HG03045 (cell line): Measurements from ENCODE around the gene NFE2L1.
"Not testable (repeated sequence)": the region's sequence is repeated elsewhere in the genome, so short reads cannot be mapped to it uniquely, and the experiment has no call there.

Experiments used
- ATAC-seq: cut with Tn5 transposase; IDR thresholded peaks from one replicate; pipeline ENCODE4 v1.9.1; 2021; ENCODE audit warnings: mild to moderate bottlenecking, moderate library complexity; ENCODE audit not compliant: unreplicated experiment

Gene NFE2L1

GRCh38 chr17:48047741-48048383, at the start of gene NFE2L1:
Gene NFE2L1 (plus strand): TSS chr17:48048359. CDS start chr17:48051119, 2,760 bp downstream.
- peak; percentile 90 for ATAC-seq

GRCh38 chr17:47999582-47999981, 48.6 kb upstream of the NFE2L1 start:
- ATAC-seq: no peak

- no peak for ATAC-seq
Observed at GRCh38 chr17:48001197-48001596, 47.0 kb upstream of the NFE2L1 start.

GRCh38 chr17:48001657-48002056, 46.5 kb upstream of the NFE2L1 start:
- not testable (repeated sequence) for ATAC-seq

- ATAC-seq: no peak
Observed at GRCh38 chr17:48002266-48002915, 45.8 kb upstream of the NFE2L1 start.

GRCh38 chr17:48002916-48003416, 45.2 kb upstream of the NFE2L1 start:
- ATAC-seq: no peak

GRCh38 chr17:48003417-48004151, 44.6 kb upstream of the NFE2L1 start:
- ATAC-seq: no peak

GRCh38 chr17:48004983-48005382, 43.2 kb upstream of the NFE2L1 start:
- ATAC-seq: no peak

- no peak for ATAC-seq
Observed at GRCh38 chr17:48006936-48007709, 41.0 kb upstream of the NFE2L1 start.

- no peak for ATAC-seq
Observed at GRCh38 chr17:48010193-48010592, 38.0 kb upstream of the NFE2L1 start.

GRCh38 chr17:48011405-48012150, 36.6 kb upstream of the NFE2L1 start:
- ATAC-seq: no peak

GRCh38 chr17:48012151-48012520, 36.0 kb upstream of the NFE2L1 start:
- peak; percentile 50 for ATAC-seq

- ATAC-seq: no peak
Observed at GRCh38 chr17:48012654-48013053, 35.5 kb upstream of the NFE2L1 start.

GRCh38 chr17:48013876-48014594, 34.1 kb upstream of the NFE2L1 start:
- no peak for ATAC-seq

- no peak for ATAC-seq
Observed at GRCh38 chr17:48014595-48015111, 33.5 kb upstream of the NFE2L1 start.

- ATAC-seq: no peak
Observed at GRCh38 chr17:48016112-48016511, 32.0 kb upstream of the NFE2L1 start.

- ATAC-seq: not testable (repeated sequence)
Observed at GRCh38 chr17:48017817-48018158, 30.4 kb upstream of the NFE2L1 start.

- no peak for ATAC-seq
Observed at GRCh38 chr17:48021934-48022333, 26.2 kb upstream of the NFE2L1 start.

- ATAC-seq: no peak
Observed at GRCh38 chr17:48022901-48023300, 25.3 kb upstream of the NFE2L1 start.
